NCI-H524 (cell line): ENCODE results near the gene OR5J2.
"Not testable (repeated sequence)": the region's sequence is repeated elsewhere in the genome, so short reads cannot be mapped to it uniquely, and the experiment has no call there.

Experiments
- DNase-seq, 2 experiments: peaks; one replicate each; lab custom pipeline; 2025; lab: John Stamatoyannopoulos, UW

The OR5J2 gene

GRCh38 chr11:56176318-56176717 lies at the start of gene OR5J2:
Gene OR5J2 (plus strand): TSS chr11:56176618. CDS start chr11:56176618, 0 bp downstream.
- DNase-seq = no peak

- no peak for DNase-seq
Measured at GRCh38 chr11:56140151-56140661, 36.2 kb upstream of the OR5J2 start, which contains the start of gene OR8J3. Gene OR8J3 (minus strand): TSS chr11:56140201. CDS start chr11:56137718, 2,483 bp downstream.

GRCh38 chr11:56143681-56144080 lies 32.7 kb upstream of the OR5J2 start:
- DNase-seq = not testable (repeated sequence)

GRCh38 chr11:56151376-56151775 lies 25.0 kb upstream of the OR5J2 start:
- DNase-seq = no peak

- no peak for DNase-seq
Measured at GRCh38 chr11:56152333-56152732, 24.1 kb upstream of the OR5J2 start.

GRCh38 chr11:56160217-56160616 lies 16.2 kb upstream of the OR5J2 start, which contains the start of gene OR8K5:
Gene OR8K5 (minus strand): TSS chr11:56160317. CDS start chr11:56160317, 0 bp downstream.
- no peak for DNase-seq

- DNase-seq = no peak
Measured at GRCh38 chr11:56163804-56164203, 12.6 kb upstream of the OR5J2 start.

GRCh38 chr11:56172256-56172830 lies 4.1 kb upstream of the OR5J2 start:
- no peak for DNase-seq

- DNase-seq = no peak
Measured at GRCh38 chr11:56183459-56183858, 7.0 kb downstream of the OR5J2 start.

- no peak for DNase-seq
Measured at GRCh38 chr11:56188602-56189001, 12.2 kb downstream of the OR5J2 start.

- DNase-seq = no peak
Measured at GRCh38 chr11:56196705-56197104, 20.3 kb downstream of the OR5J2 start.

- DNase-seq = no peak
Measured at GRCh38 chr11:56197367-56197766, 20.9 kb downstream of the OR5J2 start.

GRCh38 chr11:56207790-56208189 lies 31.4 kb downstream of the OR5J2 start:
- DNase-seq = no peak

- no peak for DNase-seq
Measured at GRCh38 chr11:56214537-56214936, 38.1 kb downstream of the OR5J2 start.

- DNase-seq = not testable (repeated sequence)
Measured at GRCh38 chr11:56219735-56220134, 43.3 kb downstream of the OR5J2 start.
